Loucy (cell line): ENCODE results near the gene RHBDF2.

Experiments used
- EZH2phosphoT487 ChIP-seq: fragments of 200-600 bp; IDR thresholded peaks from 2 replicates; pipeline ENCODE4 v1.6.1; 2018; ENCODE audit warnings: antibody characterized with exemption, mild to moderate bottlenecking, moderate library complexity, borderline replicate concordance
- TF ChIP-seq, protein P1 (sequence below): fragments of 200-600 bp; sonication (generic); conservative IDR thresholded peaks from 2 replicates; pipeline ENCODE4 v1.5.1; 2014; ENCODE audit warnings: mild to moderate bottlenecking, antibody characterized with exemption, low read length

DNA sequence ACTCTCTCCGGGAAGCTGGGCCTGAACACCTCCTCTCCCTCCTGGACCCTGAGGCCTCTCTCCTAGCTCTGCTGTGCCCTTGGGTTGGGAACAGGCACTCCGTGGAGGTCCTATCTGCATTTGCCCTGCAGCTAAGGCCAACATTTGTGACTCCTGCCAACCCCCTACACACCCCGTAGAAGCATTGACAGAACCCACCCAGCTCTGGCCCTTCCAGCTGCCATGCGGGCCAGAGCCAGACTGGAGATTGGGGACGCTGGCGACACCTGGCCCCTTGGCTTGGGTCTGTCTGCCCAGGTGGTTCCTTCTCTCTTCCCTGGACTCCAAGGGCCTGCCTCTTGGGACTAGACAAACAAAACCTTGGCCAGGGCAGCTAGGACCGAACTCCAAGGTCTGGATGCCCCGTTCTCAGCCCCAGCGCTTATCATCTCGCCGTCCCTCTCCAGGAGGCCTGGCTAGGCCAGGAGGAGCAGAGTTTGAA lies 644 bp upstream of the RHBDF2 start:
- TF ChIP-seq, protein P1, sequence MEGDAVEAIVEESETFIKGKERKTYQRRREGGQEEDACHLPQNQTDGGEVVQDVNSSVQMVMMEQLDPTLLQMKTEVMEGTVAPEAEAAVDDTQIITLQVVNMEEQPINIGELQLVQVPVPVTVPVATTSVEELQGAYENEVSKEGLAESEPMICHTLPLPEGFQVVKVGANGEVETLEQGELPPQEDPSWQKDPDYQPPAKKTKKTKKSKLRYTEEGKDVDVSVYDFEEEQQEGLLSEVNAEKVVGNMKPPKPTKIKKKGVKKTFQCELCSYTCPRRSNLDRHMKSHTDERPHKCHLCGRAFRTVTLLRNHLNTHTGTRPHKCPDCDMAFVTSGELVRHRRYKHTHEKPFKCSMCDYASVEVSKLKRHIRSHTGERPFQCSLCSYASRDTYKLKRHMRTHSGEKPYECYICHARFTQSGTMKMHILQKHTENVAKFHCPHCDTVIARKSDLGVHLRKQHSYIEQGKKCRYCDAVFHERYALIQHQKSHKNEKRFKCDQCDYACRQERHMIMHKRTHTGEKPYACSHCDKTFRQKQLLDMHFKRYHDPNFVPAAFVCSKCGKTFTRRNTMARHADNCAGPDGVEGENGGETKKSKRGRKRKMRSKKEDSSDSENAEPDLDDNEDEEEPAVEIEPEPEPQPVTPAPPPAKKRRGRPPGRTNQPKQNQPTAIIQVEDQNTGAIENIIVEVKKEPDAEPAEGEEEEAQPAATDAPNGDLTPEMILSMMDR, result no peak
- no peak for TF ChIP-seq EZH2phosphoT487
